ENCODE data around the gene CDH13. TPM values are rescaled to one million over a fixed set of nuclear protein-coding genes. Genes with fewer than 3 reads are reported as not detected.
A peak's percentile ranks its signal among the peaks of the same experiment; 100 is the strongest.

The CDH13 gene
- total RNA-seq, 1 donor from 2014 or later = 161 TPM

DNA sequence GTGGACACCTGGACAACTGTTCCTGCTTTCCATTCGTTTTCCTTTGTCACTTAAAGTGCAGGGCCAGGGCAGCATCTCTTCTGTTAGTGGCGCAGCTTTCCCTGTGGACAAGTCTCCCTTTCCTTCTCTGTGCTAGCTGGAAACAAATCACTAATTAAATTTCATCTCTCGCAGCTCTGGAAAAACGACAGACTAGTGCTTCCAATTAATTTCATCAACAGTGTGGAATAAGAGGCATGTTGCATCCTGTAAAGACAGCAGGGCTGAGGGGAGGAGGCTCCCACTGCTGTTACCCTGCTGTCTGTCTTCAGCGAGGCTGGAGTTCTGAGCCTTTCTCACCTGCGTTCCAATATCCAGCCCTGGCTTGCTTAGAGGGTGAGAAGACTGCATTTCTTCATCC is 828.9 kb downstream of the CDH13 start:
- intact Hi-C loops (cut with micrococcal nuclease) = no loop called here
- Histone ChIP-seq H3K4me1 (peaks cover 6% of the 10 kb centered on the region), H3K27ac (replicated peaks) (no peak overlapping the region), H3K9me3 (replicated peaks) (no peaks in the 10 kb centered on the region), H3K27me3 (ENCODE audit: low read depth) (no peaks in the 10 kb centered on the region), H3K36me3 (no peaks in the 10 kb centered on the region), H3K4me3 (no peak overlapping the region)
- TF ChIP-seq, protein P1, sequence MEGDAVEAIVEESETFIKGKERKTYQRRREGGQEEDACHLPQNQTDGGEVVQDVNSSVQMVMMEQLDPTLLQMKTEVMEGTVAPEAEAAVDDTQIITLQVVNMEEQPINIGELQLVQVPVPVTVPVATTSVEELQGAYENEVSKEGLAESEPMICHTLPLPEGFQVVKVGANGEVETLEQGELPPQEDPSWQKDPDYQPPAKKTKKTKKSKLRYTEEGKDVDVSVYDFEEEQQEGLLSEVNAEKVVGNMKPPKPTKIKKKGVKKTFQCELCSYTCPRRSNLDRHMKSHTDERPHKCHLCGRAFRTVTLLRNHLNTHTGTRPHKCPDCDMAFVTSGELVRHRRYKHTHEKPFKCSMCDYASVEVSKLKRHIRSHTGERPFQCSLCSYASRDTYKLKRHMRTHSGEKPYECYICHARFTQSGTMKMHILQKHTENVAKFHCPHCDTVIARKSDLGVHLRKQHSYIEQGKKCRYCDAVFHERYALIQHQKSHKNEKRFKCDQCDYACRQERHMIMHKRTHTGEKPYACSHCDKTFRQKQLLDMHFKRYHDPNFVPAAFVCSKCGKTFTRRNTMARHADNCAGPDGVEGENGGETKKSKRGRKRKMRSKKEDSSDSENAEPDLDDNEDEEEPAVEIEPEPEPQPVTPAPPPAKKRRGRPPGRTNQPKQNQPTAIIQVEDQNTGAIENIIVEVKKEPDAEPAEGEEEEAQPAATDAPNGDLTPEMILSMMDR (IDR thresholded peaks at IDR 0.05; ENCODE audit: borderline replicate concordance) = no peak
- DNase-seq = no peak

DNA sequence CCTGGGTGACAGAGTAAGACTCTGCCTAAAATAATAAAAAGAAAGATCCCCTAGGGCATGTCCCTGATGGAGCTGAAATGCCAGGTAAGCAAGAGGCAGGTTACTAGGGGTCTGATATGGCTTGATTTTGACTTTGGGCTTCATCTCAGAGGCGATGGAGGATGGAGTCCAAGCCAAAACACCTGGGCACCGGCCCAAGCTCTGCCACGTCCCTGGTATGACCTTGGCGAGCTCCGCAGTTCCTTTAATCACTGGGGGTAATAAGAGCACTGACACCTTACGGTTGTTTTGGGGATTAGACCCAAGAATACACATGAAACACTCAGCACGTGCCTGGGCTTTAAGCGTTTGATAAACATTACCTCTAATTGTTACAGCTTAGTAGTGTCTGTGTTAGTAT is 830.2 kb downstream of the CDH13 start:
- TF ChIP-seq, protein P1 (IDR thresholded peaks at IDR 0.05; ENCODE audit: borderline replicate concordance) = no peak
- H3K4me3 ChIP-seq = no peak overlapping the region
- peak; percentile 20 for DNase-seq

DNA sequence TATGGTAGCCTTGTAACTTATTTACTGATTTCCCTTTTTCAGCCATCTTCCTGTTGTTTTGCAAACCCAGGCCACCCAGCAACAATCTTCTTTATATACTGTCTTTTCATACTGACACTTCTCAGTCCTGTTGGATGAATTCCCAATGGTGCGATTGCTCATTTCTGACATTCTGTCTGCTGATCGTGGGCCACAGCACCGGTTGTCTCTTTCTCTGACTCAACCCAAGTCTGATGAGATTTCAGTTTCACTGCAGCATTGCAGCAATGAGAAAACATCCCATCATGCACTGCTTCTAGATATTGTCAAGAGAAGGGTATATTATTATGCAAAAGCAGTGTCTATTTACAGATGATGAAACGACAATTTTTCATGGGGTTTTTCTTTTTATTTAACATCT is 831.8 kb downstream of the CDH13 start:
- no peak overlapping the region for H3K27ac ChIP-seq (replicated peaks)
- intact Hi-C loops (cut with micrococcal nuclease) = no loop called here
- no peaks in the 10 kb centered on the region for H3K9me3 ChIP-seq (replicated peaks)
- no peaks in the 10 kb centered on the region for H3K27me3 ChIP-seq (ENCODE audit: low read depth)
- no peak overlapping the region for H3K4me3 ChIP-seq
- TF ChIP-seq, protein P1 (IDR thresholded peaks at IDR 0.05; ENCODE audit: borderline replicate concordance) = no peak
- no peak for DNase-seq
- H3K36me3 ChIP-seq = no peaks in the 10 kb centered on the region
- H3K4me1 ChIP-seq = peaks cover 6% of the 10 kb centered on the region

More for the DNA sequence above, 830.2 kb downstream of the CDH13 start:
- H3K4me1 ChIP-seq = peaks cover 6% of the 10 kb centered on the region
- no peaks in the 10 kb centered on the region for H3K9me3 ChIP-seq (replicated peaks)
- no peaks in the 10 kb centered on the region for H3K27me3 ChIP-seq (ENCODE audit: low read depth)
- H3K27ac ChIP-seq (replicated peaks) = no peak overlapping the region
- H3K36me3 ChIP-seq = no peaks in the 10 kb centered on the region
- intact Hi-C loops (cut with micrococcal nuclease) = no loop called here

DNA sequence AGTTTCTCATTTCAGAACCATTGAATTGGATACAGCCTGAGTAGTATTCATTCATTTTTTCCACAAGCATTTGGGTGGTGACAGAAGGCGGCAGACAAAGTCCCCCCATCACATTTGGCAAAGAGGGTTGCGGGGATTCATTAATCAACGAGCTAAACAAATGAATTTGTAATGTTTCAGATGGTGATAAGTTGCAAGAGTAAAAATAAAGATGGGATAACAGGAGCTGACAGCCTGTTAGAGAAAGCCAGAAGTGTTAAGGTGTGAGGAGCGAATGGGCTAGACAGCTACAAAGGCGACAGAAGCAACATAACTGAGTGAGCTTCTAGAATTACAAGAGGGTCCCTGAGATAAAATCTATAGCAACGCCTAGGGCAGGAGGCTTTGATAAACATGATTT is 838.2 kb downstream of the CDH13 start:
- intact Hi-C loops (cut with micrococcal nuclease) = no loop called here
- no peak for DNase-seq
- H3K9me3 ChIP-seq (replicated peaks) = no peaks in the 10 kb centered on the region
- no peaks in the 10 kb centered on the region for H3K4me1 ChIP-seq
- no peak overlapping the region for H3K27ac ChIP-seq (replicated peaks)
- no peaks in the 10 kb centered on the region for H3K36me3 ChIP-seq
- H3K27me3 ChIP-seq (ENCODE audit: low read depth) = no peaks in the 10 kb centered on the region
- TF ChIP-seq, protein P1 (IDR thresholded peaks at IDR 0.05; ENCODE audit: borderline replicate concordance) = no peak
- H3K4me3 ChIP-seq = no peak overlapping the region

DNA sequence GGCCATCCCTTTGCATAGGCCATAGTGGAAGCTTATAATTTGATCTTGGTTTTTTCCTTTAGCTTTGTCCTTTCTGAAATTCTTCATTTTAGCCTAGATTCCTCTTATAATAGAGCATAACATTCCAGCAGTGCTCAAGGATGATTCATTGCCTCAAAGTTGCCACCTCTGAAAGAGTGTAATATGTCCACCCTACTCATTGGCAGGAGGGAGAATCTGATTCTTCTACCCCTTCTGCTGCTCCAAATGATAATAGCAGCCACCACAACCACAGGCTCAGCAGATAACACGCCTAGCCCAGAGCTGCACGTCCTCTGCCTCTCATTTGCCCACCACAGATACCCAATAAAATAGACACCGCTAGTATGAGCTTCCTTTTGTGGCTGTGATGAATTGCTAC is 843.6 kb downstream of the CDH13 start:
- no peak overlapping the region for H3K4me3 ChIP-seq
- H3K36me3 ChIP-seq = no peaks in the 10 kb centered on the region
- no peak overlapping the region for H3K27ac ChIP-seq (replicated peaks)
- H3K9me3 ChIP-seq (replicated peaks) = no peaks in the 10 kb centered on the region
- intact Hi-C loops (cut with micrococcal nuclease) = no loop called here
- peaks cover 14% of the 10 kb centered on the region for H3K4me1 ChIP-seq
- no peak for DNase-seq
- H3K27me3 ChIP-seq (ENCODE audit: low read depth) = no peaks in the 10 kb centered on the region
- TF ChIP-seq, protein P1 (IDR thresholded peaks at IDR 0.05; ENCODE audit: borderline replicate concordance) = no peak

All from left ventricle myocardium inferior (tissue), 1 donor.